Bronchus fibroblast of lung (primary cell): ENCODE data around the gene SLC22A24. TPM values are rescaled to one million over a fixed set of nuclear protein-coding genes. Genes with fewer than 3 reads are reported as not detected.

Experiments used
- total RNA-seq: library from RNA; depleted of rRNA; stranded (reverse); fragments of >200 nt; gene quantifications from 2 replicates; pipeline ENCODE4 v1.2.3, GENCODE V29; 2015

The SLC22A24 gene, protein sequence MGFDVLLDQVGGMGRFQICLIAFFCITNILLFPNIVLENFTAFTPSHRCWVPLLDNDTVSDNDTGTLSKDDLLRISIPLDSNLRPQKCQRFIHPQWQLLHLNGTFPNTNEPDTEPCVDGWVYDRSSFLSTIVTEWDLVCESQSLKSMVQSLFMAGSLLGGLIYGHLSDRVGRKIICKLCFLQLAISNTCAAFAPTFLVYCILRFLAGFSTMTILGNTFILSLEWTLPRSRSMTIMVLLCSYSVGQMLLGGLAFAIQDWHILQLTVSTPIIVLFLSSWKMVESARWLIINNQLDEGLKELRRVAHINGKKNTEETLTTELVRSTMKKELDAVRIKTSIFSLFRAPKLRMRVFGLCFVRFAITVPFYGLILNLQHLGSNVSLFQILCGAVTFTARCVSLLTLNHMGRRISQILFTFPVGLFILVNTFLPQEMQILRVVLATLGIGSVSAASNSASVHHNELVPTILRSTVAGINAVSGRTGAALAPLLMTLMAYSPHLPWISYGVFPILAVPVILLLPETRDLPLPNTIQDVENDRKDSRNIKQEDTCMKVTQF
- not detected in 2 replicates for total RNA-seq

DNA sequence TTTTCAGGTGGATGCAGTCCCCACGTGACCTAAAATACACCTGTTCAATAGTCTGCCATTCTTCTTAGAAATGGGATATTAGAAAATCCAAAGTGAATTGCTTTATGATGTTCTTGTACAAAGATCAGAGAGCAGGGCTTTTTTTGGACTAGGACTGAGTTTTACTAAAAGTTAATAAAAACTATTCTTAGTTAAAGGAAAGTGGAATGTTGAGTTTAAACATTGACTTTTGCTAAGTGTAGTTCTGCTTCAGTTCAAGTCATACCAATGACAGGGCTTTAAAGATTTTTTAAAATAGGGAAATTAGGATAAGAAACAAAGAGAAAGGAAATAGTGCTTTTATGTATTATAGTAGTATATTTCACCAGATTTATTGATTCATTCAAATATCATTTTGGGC, at the start of gene SLC22A24:
TSS of gene SLC22A24 (minus strand) at position 101 of the 400 bp plus-strand sequence. CDS start 442 bp downstream, outside the sequence.

Other genes starting within 250 kb of the SLC22A24 start
- not detected in 2 replicates for gene CHRM1, start 222.9 kb downstream of the SLC22A24 start, total RNA-seq
- gene SLC22A6, start 159.3 kb downstream of the SLC22A24 start, total RNA-seq, result not detected in 2 replicates
- not detected in 2 replicates for gene SLC22A8, start 128.4 kb downstream of the SLC22A24 start, total RNA-seq
- not detected in 2 replicates for gene SLC22A25, start 99.4 kb upstream of the SLC22A24 start, total RNA-seq
- not detected in 2 replicates for gene SLC22A9, start 225.6 kb upstream of the SLC22A24 start, total RNA-seq